ENCODE results near the gene DENND2A.

DNA sequence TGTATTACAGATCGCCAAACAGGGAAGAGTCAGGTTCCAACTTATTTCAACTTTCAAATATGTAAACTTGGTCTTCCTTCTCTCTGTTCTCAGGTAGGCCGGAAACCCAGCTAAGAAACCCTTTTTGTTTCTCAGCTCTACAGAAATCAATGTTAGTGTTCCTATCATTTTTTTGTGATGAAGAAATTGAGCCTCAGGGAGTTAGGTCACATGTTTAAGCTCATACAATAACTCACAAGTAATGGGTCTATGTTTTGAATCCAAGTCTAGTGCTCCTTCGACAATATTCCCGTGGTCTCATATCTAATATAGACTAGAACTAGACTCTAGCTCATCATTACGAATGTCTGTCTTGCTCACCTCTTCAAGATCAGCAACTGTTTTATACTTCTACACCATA, 22.3 kb downstream of the DENND2A start:
- TF ChIP-seq CTCF (IDR thresholded peaks at IDR 0.05; ENCODE audit: low read length) (no peak), EZH2 (IDR thresholded peaks at IDR 0.05; ENCODE audit: borderline replicate concordance, low read length) (no peak)

Measured in OCI-LY1 (cell line).